OCI-LY7 (cell line): Measurements from ENCODE around the gene HABP2. TPM values are rescaled to one million over a fixed set of nuclear protein-coding genes. Genes with fewer than 3 reads are reported as not detected.

Experiments used
- BruUV-seq: library from RNA; stranded (reverse); fragments of 400-500 nt; replicated peaks from 2 replicates; lab custom pipeline; 2021; lab: Mats Ljungman, UMichigan
- CTCF ChIA-PET: fragments of 300-600 bp; sonication (Branson Sonifier 250); formaldehyde crosslinking; loops from one replicate; lab custom pipeline; 2022; ENCODE audit warnings: antibody characterized with exemption; ENCODE audit not compliant: unreplicated experiment; lab: Charles Lee
- POLR2A ChIA-PET: fragments of 300-600 bp; sonication (Branson Sonifier 250); formaldehyde crosslinking; loops from one replicate; lab custom pipeline; 2022; ENCODE audit warnings: antibody characterized with exemption; lab: Charles Lee
- DNase-seq: peaks from one replicate; pipeline ENCODE4 v3.0.0-alpha.2; 2015; ENCODE audit warnings: low spot score
- H2AFZ ChIP-seq: fragments of 200-600 bp; sonication (generic), shearing (Covaris generic); 2 replicates; pipeline ENCODE4 v1.6.1; 2014; ENCODE audit warnings: mild to moderate bottlenecking, antibody characterized with exemption, low read length, moderate library complexity
- H3K27ac ChIP-seq: fragments of 200-600 bp; sonication (generic); 2 replicates; pipeline ENCODE4 v1.5.1; 2014; ENCODE audit warnings: mixed run types, low read depth, mild to moderate bottlenecking, moderate library complexity, low read length, inconsistent platforms; ENCODE audit not compliant: poor library complexity, severe bottlenecking
- H3K36me3 ChIP-seq: fragments of 200-600 bp; sonication (generic); 2 replicates; pipeline ENCODE4 v1.6.1; 2014; ENCODE audit warnings: mild to moderate bottlenecking, antibody characterized with exemption, low read length, moderate library complexity, mixed read lengths; ENCODE audit not compliant: insufficient read depth
- H3K4me1 ChIP-seq: fragments of 200-600 bp; sonication (generic); 2 replicates; pipeline ENCODE4 v1.5.1; 2014; ENCODE audit warnings: mild to moderate bottlenecking, low read length; ENCODE audit not compliant: insufficient read depth, poor library complexity, severe bottlenecking
- H3K4me2 ChIP-seq: fragments of 200-600 bp; sonication (generic); 2 replicates; pipeline ENCODE4 v1.6.1; 2014; ENCODE audit warnings: mild to moderate bottlenecking, low read length
- H3K4me3 ChIP-seq: fragments of 200-600 bp; sonication (generic); 2 replicates; pipeline ENCODE4 v1.5.1; 2014; ENCODE audit warnings: mild to moderate bottlenecking, low read depth, low read length; ENCODE audit not compliant: poor library complexity, severe bottlenecking
- H3K79me2 ChIP-seq: fragments of 200-600 bp; sonication (generic); 2 replicates; pipeline ENCODE4 v1.6.1; 2016; ENCODE audit warnings: low read depth, mild to moderate bottlenecking, low read length, moderate library complexity, mixed read lengths; ENCODE audit not compliant: insufficient read depth
- H3K9me2 ChIP-seq: fragments of 200-600 bp; sonication (generic); 2 replicates; pipeline ENCODE4 v1.6.1; 2016; ENCODE audit warnings: mild to moderate bottlenecking, low read length, mixed read lengths; ENCODE audit not compliant: insufficient read depth
- H3K9me3 ChIP-seq: fragments of 200-600 bp; sonication (generic); 2 replicates; pipeline ENCODE4 v1.6.1; 2014; ENCODE audit warnings: mild to moderate bottlenecking, mixed run types, low read length, mixed read lengths
- H4K20me1 ChIP-seq: fragments of 200-600 bp; sonication (generic); 2 replicates; pipeline ENCODE4 v1.6.1; 2014; ENCODE audit warnings: mild to moderate bottlenecking, antibody characterized with exemption, low read length, moderate library complexity, mixed read lengths; ENCODE audit not compliant: insufficient read depth
- CTCF ChIP-seq: fragments of 200-600 bp; sonication (generic); conservative IDR thresholded peaks from 2 replicates; pipeline ENCODE4 v1.5.1; 2014; ENCODE audit warnings: mild to moderate bottlenecking, antibody characterized with exemption, low read length, moderate library complexity, mixed read lengths
- EZH2phosphoT487 ChIP-seq: fragments of 200-600 bp; sonication (generic); IDR thresholded peaks from 2 replicates; pipeline ENCODE4 v1.6.1; 2018; ENCODE audit warnings: low read depth, borderline replicate concordance, mild to moderate bottlenecking, mixed run types, antibody characterized with exemption, low read length, moderate library complexity, mixed read lengths
- intact Hi-C: fragments of 100-400 bp; cut with micrococcal nuclease; formaldehyde crosslinking; loops from one replicate; pipeline ENCODE4 v1.10.0; 2022; ENCODE audit not compliant: unreplicated experiment
- total RNA-seq, 2 experiments: library from RNA; depleted of rRNA in 1 of 2; stranded (reverse); fragments of >200 nt in 1 of 2; shearing (Covaris generic) in 1 of 2; gene quantifications; 2 replicates each; pipeline ENCODE4 v1.2.3, GENCODE V29; 2014 to 2022

HABP2 gene
- total RNA-seq, 2 experiments from 2014 or later, result not detected

- no peaks in the 10 kb centered on the region; the same call in 1 of the 2 replicates for H4K20me1 ChIP-seq
- no TSS peak for BruUV-seq
- no peak overlapping the region for H3K27ac ChIP-seq
- no peaks in the 10 kb centered on the region for H3K9me3 ChIP-seq
- ChIA-PET CTCF (no interaction called here), POLR2A (no interaction called here)
- intact Hi-C loops, result no loop called here
- H3K79me2 ChIP-seq, result no peaks in the 10 kb centered on the region
- TF ChIP-seq CTCF (no peak), EZH2phosphoT487 (no peak)
- no peak overlapping the region for H2AFZ ChIP-seq
- DNase-seq, result no peak
- H3K4me3 ChIP-seq, result no peak overlapping the region
- H3K36me3 ChIP-seq, result no peaks in the 10 kb centered on the region
- H3K4me1 ChIP-seq, result no peaks in the 10 kb centered on the region
- no peak overlapping the region for H3K4me2 ChIP-seq
- no peaks in the 10 kb centered on the region for H3K9me2 ChIP-seq
These were observed 9.5 kb upstream of the HABP2 start for GRCh38 chr10:113543107-113543955.

- Histone ChIP-seq H2AFZ (no peak overlapping the region), H4K20me1 (no peaks in the 10 kb centered on the region; the same call in 1 of the 2 replicates), H3K4me3 (no peak overlapping the region), H3K79me2 (no peaks in the 10 kb centered on the region), H3K27ac (no peak overlapping the region), H3K9me2 (no peaks in the 10 kb centered on the region), H3K4me2 (no peak overlapping the region), H3K36me3 (no peaks in the 10 kb centered on the region), H3K9me3 (no peaks in the 10 kb centered on the region), H3K4me1 (no peaks in the 10 kb centered on the region)
- POLR2A ChIA-PET, result no interaction called here
- intact Hi-C loops, result no loop called here
- no TSS peak for BruUV-seq
- TF ChIP-seq CTCF, result no peak
- TF ChIP-seq EZH2phosphoT487, result no peak
- DNase-seq, result no peak
- CTCF ChIA-PET, result no interaction called here
These were observed 8.5 kb upstream of the HABP2 start for GRCh38 chr10:113544392-113544791.

- H3K27ac ChIP-seq, result no peak overlapping the region
- TF ChIP-seq EZH2phosphoT487 (no peak), CTCF (no peak)
- no TSS peak for BruUV-seq
- H3K36me3 ChIP-seq, result no peaks in the 10 kb centered on the region
- H4K20me1 ChIP-seq, result no peaks in the 10 kb centered on the region; the same call in 1 of the 2 replicates
- intact Hi-C loops, result no loop called here
- no peaks in the 10 kb centered on the region for H3K9me2 ChIP-seq
- no peak for DNase-seq
- no peak overlapping the region for H3K4me3 ChIP-seq
- no peaks in the 10 kb centered on the region for H3K79me2 ChIP-seq
- no peak overlapping the region for H3K4me2 ChIP-seq
- H3K4me1 ChIP-seq, result no peaks in the 10 kb centered on the region
- ChIA-PET POLR2A (no interaction called here), CTCF (no interaction called here)
- no peak overlapping the region for H2AFZ ChIP-seq
- H3K9me3 ChIP-seq, result no peaks in the 10 kb centered on the region
These were observed 5.4 kb upstream of the HABP2 start for GRCh38 chr10:113547426-113547825.
